Measurements from ENCODE around the gene PTPN12.

The PTPN12 gene

GRCh38 chr7:77537136-77537777 lies at the start of gene PTPN12:
Gene PTPN12, plus strand, starts transcription at chr7:77537295. Its CDS starts 252 bp downstream, at chr7:77537547.
- no peak for DNase-seq (ENCODE audit: low read depth)
- H3K4me3 ChIP-seq (ENCODE audit: control insufficient read depth, low read depth, low read length), result peak within 1 kb of the TSS; percentile 99

GRCh38 chr7:77488986-77489385 lies 48.1 kb upstream of the PTPN12 start:
- H3K4me3 ChIP-seq (ENCODE audit: control insufficient read depth, low read depth, low read length), result no peak overlapping the region
- no peak for TF ChIP-seq CTCF (conservative IDR thresholded peaks at IDR 0.05; ENCODE audit: control insufficient read depth, insufficient read depth, low read depth, low read length)
- DNase-seq (ENCODE audit: low read depth), result no peak

More at GRCh38 chr7:77537136-77537777, at the start of gene PTPN12:
- no peak for TF ChIP-seq CTCF (conservative IDR thresholded peaks at IDR 0.05; ENCODE audit: control insufficient read depth, insufficient read depth, low read depth, low read length)

- no peak for DNase-seq (ENCODE audit: low read depth)
- TF ChIP-seq CTCF (conservative IDR thresholded peaks at IDR 0.05; ENCODE audit: control insufficient read depth, insufficient read depth, low read depth, low read length), result no peak
- H3K4me3 ChIP-seq (ENCODE audit: control insufficient read depth, low read depth, low read length), result no peak overlapping the region
These were observed 40.0 kb upstream of the PTPN12 start for GRCh38 chr7:77497079-77497478.

GRCh38 chr7:77498659-77499379 lies 38.3 kb upstream of the PTPN12 start:
- no peak for DNase-seq (ENCODE audit: low read depth)
- no peak for TF ChIP-seq CTCF (conservative IDR thresholded peaks at IDR 0.05; ENCODE audit: control insufficient read depth, insufficient read depth, low read depth, low read length)
- no peak overlapping the region for H3K4me3 ChIP-seq (ENCODE audit: control insufficient read depth, low read depth, low read length)

- no peak for TF ChIP-seq CTCF (conservative IDR thresholded peaks at IDR 0.05; ENCODE audit: control insufficient read depth, insufficient read depth, low read depth, low read length)
- no peak for DNase-seq (ENCODE audit: low read depth)
- no peak overlapping the region for H3K4me3 ChIP-seq (ENCODE audit: control insufficient read depth, low read depth, low read length)
These were observed 35.9 kb upstream of the PTPN12 start for GRCh38 chr7:77501192-77501515.

GRCh38 chr7:77504951-77505350 lies 32.1 kb upstream of the PTPN12 start:
- H3K4me3 ChIP-seq (ENCODE audit: control insufficient read depth, low read depth, low read length), result no peak overlapping the region
- DNase-seq (ENCODE audit: low read depth), result no peak
- TF ChIP-seq CTCF (conservative IDR thresholded peaks at IDR 0.05; ENCODE audit: control insufficient read depth, insufficient read depth, low read depth, low read length), result no peak
